AG04450 (cell line): Measurements from ENCODE around the gene RBPJL. TPM values are rescaled to one million over a fixed set of nuclear protein-coding genes. Genes with fewer than 3 reads are reported as not detected.

Experiments used
- CTCF ChIA-PET: fragments of 300-600, 350-600 bp; formaldehyde crosslinking; extraction: SDS; loops from one replicate; lab custom pipeline; 2022; ENCODE audit warnings: antibody characterized with exemption, inconsistent platforms; lab: Charles Lee
- POLR2A ChIA-PET: fragments of 350-600 bp; formaldehyde crosslinking; extraction: SDS; loops from one replicate; lab custom pipeline; 2021; ENCODE audit warnings: antibody characterized with exemption, inconsistent platforms; lab: Yijun Ruan, JAX
- DNase-seq: peaks from one replicate; pipeline ENCODE4 v3.0.0-alpha.2; 2011; ENCODE audit warnings: low read depth, low spot score
- H3K27ac ChIP-seq: one replicate; pipeline ENCODE4 v1.5.1; 2012; ENCODE audit warnings: low read depth, low read length, control low read depth
- H3K27me3 ChIP-seq: one replicate; pipeline ENCODE4 v1.6.0; 2012; ENCODE audit warnings: low read length; ENCODE audit not compliant: control insufficient read depth, insufficient read depth
- H3K4me3 ChIP-seq: 2 replicates; pipeline ENCODE4 v1.5.1; 2011; ENCODE audit warnings: mild to moderate bottlenecking, low read depth, low read length, control low read depth
- H3K9me3 ChIP-seq: 2 replicates; pipeline ENCODE4 v1.5.1; 2012; ENCODE audit warnings: low read length; ENCODE audit not compliant: control insufficient read depth, insufficient read depth
- CTCF ChIP-seq: IDR thresholded peaks from 2 replicates; pipeline ENCODE4 v1.5.1; 2011; ENCODE audit warnings: low read depth, low read length, control low read depth, inconsistent platforms
- polyA plus RNA-seq: library from polyadenylated mRNA; depleted of rRNA; stranded (reverse); fragments of >200 nt; gene quantifications from 2 replicates; pipeline ENCODE4 v1.2.3, GENCODE V29; 2011

Gene RBPJL
- polyA plus RNA-seq, 1 experiment = not detected

- H3K4me3 ChIP-seq = no peak overlapping the region
- no peak for DNase-seq
- peaks cover 24% of the 10 kb centered on the region for H3K27me3 ChIP-seq
- TF ChIP-seq CTCF = no peak
- CTCF ChIA-PET = interaction anchor here (0.6 to 6.9 kb wide), 37 partner anchors 9 to 545 kb away, joined by 3 to 171 read pairs (median 5); partner anchors contain the start of gene TOMM34
- H3K9me3 ChIP-seq = peaks cover 4% of the 10 kb centered on the region
- POLR2A ChIA-PET = no interaction called here
- no peak overlapping the region for H3K27ac ChIP-seq
Observed at GRCh38 chr20:45291526-45291925, 15.1 kb upstream of the RBPJL start.

GRCh38 chr20:45292343-45292742 lies 14.3 kb upstream of the RBPJL start:
- Histone ChIP-seq H3K27ac (no peak overlapping the region), H3K27me3 (peaks cover 24% of the 10 kb centered on the region), H3K4me3 (no peak overlapping the region), H3K9me3 (peaks cover 4% of the 10 kb centered on the region)
- CTCF ChIA-PET = interaction anchor here (0.9 to 6.9 kb wide), 31 partner anchors 9 to 543 kb away, joined by 3 to 171 read pairs (median 6); partner anchors contain the start of gene SYS1
- POLR2A ChIA-PET = interaction anchor here (0.6 kb wide), 1 partner anchor 1834 kb away, joined by 7 read pairs; no protein-coding TSS in a partner anchor
- DNase-seq = no peak
- no peak for TF ChIP-seq CTCF

- ChIA-PET POLR2A (interaction anchor here (0.6 to 0.7 kb wide), 3 partner anchors 54 to 1835 kb away, joined by 3 to 7 read pairs (median 3); no protein-coding TSS in a partner anchor), CTCF (interaction anchor here (0.6 to 6.9 kb wide), 76 partner anchors 9 to 1918 kb away, joined by 3 to 171 read pairs (median 4); partner anchors contain the start of genes MATN4, SYS1 and WFDC10A)
- no peak for DNase-seq
- Histone ChIP-seq H3K9me3 (peaks cover 4% of the 10 kb centered on the region), H3K27me3 (peaks cover 19% of the 10 kb centered on the region), H3K27ac (no peak overlapping the region), H3K4me3 (peak overlapping the region; percentile 58)
- peak; percentile 94 for TF ChIP-seq CTCF
Observed at GRCh38 chr20:45293041-45294002, 13.3 kb upstream of the RBPJL start.

GRCh38 chr20:45294003-45294368 lies 12.7 kb upstream of the RBPJL start:
- TF ChIP-seq CTCF = no peak
- POLR2A ChIA-PET = interaction anchor here (0.6 to 0.7 kb wide), 2 partner anchors 54 to 122 kb away, joined by 3 read pairs; no protein-coding TSS in a partner anchor
- CTCF ChIA-PET = interaction anchor here (0.5 to 6.9 kb wide), 65 partner anchors 9 to 546 kb away, joined by 3 to 171 read pairs (median 5); partner anchors contain the start of genes MATN4, SYS1 and WFDC10A
- no peak for DNase-seq
- Histone ChIP-seq H3K27ac (no peak overlapping the region), H3K9me3 (peaks cover 4% of the 10 kb centered on the region), H3K27me3 (peaks cover 17% of the 10 kb centered on the region), H3K4me3 (peak overlapping the region; percentile 58)
